MM.1S (cell line): ENCODE data around the gene MAU2.

Experiments used
- EZH2phosphoT487 ChIP-seq: fragments of 300-600 bp; sonication (generic); IDR thresholded peaks from 2 replicates; pipeline ENCODE4 v1.6.1; 2018; ENCODE audit warnings: antibody characterized with exemption, low read length
- TF ChIP-seq, protein P1 (sequence below): fragments of 300-600 bp; sonication (generic); IDR thresholded peaks from 2 replicates; pipeline ENCODE4 v1.5.1; 2016; ENCODE audit warnings: antibody characterized with exemption, low read length, mixed read lengths

DNA sequence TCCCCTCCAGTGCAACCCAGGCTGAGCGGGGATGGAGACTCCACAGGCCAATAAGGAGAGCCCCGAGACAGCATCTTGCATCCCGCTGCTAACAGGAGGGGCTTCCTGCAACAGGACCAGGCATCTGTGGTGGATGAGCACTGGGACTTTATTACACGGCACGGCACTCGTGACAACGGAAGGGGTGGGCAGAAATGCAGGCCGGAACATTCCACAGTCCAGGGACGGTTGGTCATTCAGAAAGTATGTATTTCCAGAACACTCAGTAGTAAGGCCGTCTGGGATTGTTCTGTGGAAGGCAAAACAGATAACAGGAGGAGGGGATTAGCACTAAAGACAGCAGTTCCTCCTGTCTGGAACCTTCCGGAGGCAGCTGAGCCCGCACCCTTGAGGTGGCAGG is 44.2 kb upstream of the MAU2 start:
- TF ChIP-seq, protein P1, sequence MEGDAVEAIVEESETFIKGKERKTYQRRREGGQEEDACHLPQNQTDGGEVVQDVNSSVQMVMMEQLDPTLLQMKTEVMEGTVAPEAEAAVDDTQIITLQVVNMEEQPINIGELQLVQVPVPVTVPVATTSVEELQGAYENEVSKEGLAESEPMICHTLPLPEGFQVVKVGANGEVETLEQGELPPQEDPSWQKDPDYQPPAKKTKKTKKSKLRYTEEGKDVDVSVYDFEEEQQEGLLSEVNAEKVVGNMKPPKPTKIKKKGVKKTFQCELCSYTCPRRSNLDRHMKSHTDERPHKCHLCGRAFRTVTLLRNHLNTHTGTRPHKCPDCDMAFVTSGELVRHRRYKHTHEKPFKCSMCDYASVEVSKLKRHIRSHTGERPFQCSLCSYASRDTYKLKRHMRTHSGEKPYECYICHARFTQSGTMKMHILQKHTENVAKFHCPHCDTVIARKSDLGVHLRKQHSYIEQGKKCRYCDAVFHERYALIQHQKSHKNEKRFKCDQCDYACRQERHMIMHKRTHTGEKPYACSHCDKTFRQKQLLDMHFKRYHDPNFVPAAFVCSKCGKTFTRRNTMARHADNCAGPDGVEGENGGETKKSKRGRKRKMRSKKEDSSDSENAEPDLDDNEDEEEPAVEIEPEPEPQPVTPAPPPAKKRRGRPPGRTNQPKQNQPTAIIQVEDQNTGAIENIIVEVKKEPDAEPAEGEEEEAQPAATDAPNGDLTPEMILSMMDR, result no peak
- no peak for TF ChIP-seq EZH2phosphoT487
